ENCODE results near the gene NTRK3.

GRCh38 chr15:88139936-88140335 lies 116.6 kb downstream of the NTRK3 start:
- no peak for TF ChIP-seq POLR2A (IDR thresholded peaks at IDR 0.05)
- no peak for TF ChIP-seq CTCF (IDR thresholded peaks at IDR 0.05)
- TF ChIP-seq POLR2AphosphoS5 (IDR thresholded peaks at IDR 0.05): no peak

Data from prostate gland (tissue), 2 donors.